ENCODE results near the gene ZNF48. TPM values are rescaled to one million over a fixed set of nuclear protein-coding genes. Genes with fewer than 3 reads are reported as not detected.

The ZNF48 gene
- total RNA-seq, 4 donors from 2014 or later, result 5.8 to 10.5 (median 7.0) TPM; not detected in 1

GRCh38 chr16:30401768-30402425 is 6.7 kb downstream of the ZNF48 start:
- in situ Hi-C loops (cut with MboI; ENCODE audit: low pct_ligation_motif_present in 1 of 4, low pct_unique_long_range_greater_than_20kb in 1 of 4, low sequenced_read_pairs in 3 of 4), result loop anchor here (25.0 kb wide), 2 partner anchors 290 to 315 kb away; partner anchors contain the start of genes GDPD3 (in 2 of the 4), MAPK3 (in 2 of the 4), PPP4C (in 2 of the 4) and TBX6 (in 2 of the 4)

GRCh38 chr16:30406795-30407101 is 11.5 kb downstream of the ZNF48 start:
- Histone ChIP-seq H3K9me3 (no peaks in the 10 kb centered on the region), H3K36me3 (no peaks in the 10 kb centered on the region), H3K27ac (peak overlapping the region; percentile 77 to 95 (median 90)), H3K4me3 (peak overlapping the region in 3 of 4 donors; percentile 45 to 75 (median 53)), H3K27me3 (no peaks in the 10 kb centered on the region), H3K4me1 (peaks cover 12 to 30% (median 24%) of the 10 kb centered on the region in 4 donors)
- no peak for DNase-seq
- TF ChIP-seq CTCF (IDR thresholded peaks at IDR 0.05) (no peak), POLR2A (IDR thresholded peaks at IDR 0.05) (no peak), EP300 (IDR thresholded peaks at IDR 0.05; ENCODE audit: low read depth) (no peak), POLR2AphosphoS5 (IDR thresholded peaks at IDR 0.05) (no peak)
- intact Hi-C loops (cut with DNase I; ENCODE audit: low total_unique reads), result no loop called here
- WGBS, 2 donors (ENCODE audit: low coverage in 1 of 2), result 0 to 20% methylated on average over 7 to 14 of the region's 14 CpGs
- in situ Hi-C loops (cut with MboI; ENCODE audit: low pct_ligation_motif_present in 1 of 4, low pct_unique_long_range_greater_than_20kb in 1 of 4, low sequenced_read_pairs in 3 of 4), result loop anchor here (25.0 kb wide), 2 partner anchors 294 to 319 kb away; partner anchors contain the start of genes GDPD3 (in 2 of the 4), MAPK3 (in 2 of the 4), PPP4C (in 2 of the 4) and TBX6 (in 2 of the 4)

More at GRCh38 chr16:30401768-30402425, 6.7 kb downstream of the ZNF48 start:
- H3K4me1 ChIP-seq, result peaks cover 12 to 33% (median 16%) of the 10 kb centered on the region in 4 donors
- intact Hi-C loops (cut with DNase I; ENCODE audit: low total_unique reads), result loop anchor here (2.0 kb wide), 1 partner anchor 47 kb away; the partner anchor contains the start of gene CD2BP2
- H3K27ac ChIP-seq, result peak overlapping the region in 1 of 4 donors; percentile 87
- WGBS, 2 donors (ENCODE audit: low coverage in 1 of 2), result 69 to 75% methylated on average over 5 to 8 of the region's 8 CpGs
- no peaks in the 10 kb centered on the region for H3K9me3 ChIP-seq
- no peak overlapping the region for H3K4me3 ChIP-seq
- peaks cover 0 to 6% (median 0%) of the 10 kb centered on the region in 4 donors for H3K36me3 ChIP-seq
- DNase-seq, result no peak
- TF ChIP-seq CTCF (IDR thresholded peaks at IDR 0.05) (no peak), EP300 (IDR thresholded peaks at IDR 0.05; ENCODE audit: low read depth) (no peak), POLR2A (IDR thresholded peaks at IDR 0.05) (no peak), POLR2AphosphoS5 (IDR thresholded peaks at IDR 0.05) (no peak)
- H3K27me3 ChIP-seq, result no peaks in the 10 kb centered on the region

- intact Hi-C loops (cut with DNase I; ENCODE audit: low total_unique reads), result no loop called here
- WGBS, 2 donors (ENCODE audit: low coverage in 1 of 2), result 0 to 1% methylated on average over 7 to 37 of the region's 65 CpGs
- Histone ChIP-seq H3K27me3 (no peaks in the 10 kb centered on the region), H3K36me3 (no peaks in the 10 kb centered on the region), H3K9me3 (no peaks in the 10 kb centered on the region), H3K4me3 (peak within 1 kb of the TSS; percentile 45 to 75 (median 60)), H3K27ac (peak within 1 kb of the TSS; percentile 77 to 95 (median 90)), H3K4me1 (peaks cover 12 to 30% (median 23%) of the 10 kb centered on the region in 4 donors)
- DNase-seq, result peak; percentile 96
- in situ Hi-C loops (cut with MboI; ENCODE audit: low pct_ligation_motif_present in 1 of 4, low pct_unique_long_range_greater_than_20kb in 1 of 4, low sequenced_read_pairs in 3 of 4), result loop anchor here (25.0 kb wide), 2 partner anchors 295 to 320 kb away; partner anchors contain the start of genes GDPD3 (in 2 of the 4), MAPK3 (in 2 of the 4), PPP4C (in 2 of the 4) and TBX6 (in 2 of the 4)
- TF ChIP-seq POLR2A (IDR thresholded peaks at IDR 0.05) (peak; percentile 66), CTCF (IDR thresholded peaks at IDR 0.05) (peak in 2 of 5 experiments; percentile 24 to 31), POLR2AphosphoS5 (IDR thresholded peaks at IDR 0.05) (peak in 2 of 3 donors; percentile 45 to 70), EP300 (IDR thresholded peaks at IDR 0.05; ENCODE audit: low read depth) (no peak)
These were observed 12.0 kb downstream of the ZNF48 start, which contains the start of gene ZNF771 for GRCh38 chr16:30407102-30407803. Gene ZNF771 (plus strand): TSS chr16:30407606. CDS start chr16:30408054, 448 bp downstream.

All from transverse colon (tissue), 4 donors.